ENCODE measurements around the gene MINAR1. TPM values are rescaled to one million over a fixed set of nuclear protein-coding genes. Genes with fewer than 3 reads are reported as not detected.

MINAR1 gene
- total RNA-seq, 1 donor from 2014 or later, result 1.5 TPM

DNA sequence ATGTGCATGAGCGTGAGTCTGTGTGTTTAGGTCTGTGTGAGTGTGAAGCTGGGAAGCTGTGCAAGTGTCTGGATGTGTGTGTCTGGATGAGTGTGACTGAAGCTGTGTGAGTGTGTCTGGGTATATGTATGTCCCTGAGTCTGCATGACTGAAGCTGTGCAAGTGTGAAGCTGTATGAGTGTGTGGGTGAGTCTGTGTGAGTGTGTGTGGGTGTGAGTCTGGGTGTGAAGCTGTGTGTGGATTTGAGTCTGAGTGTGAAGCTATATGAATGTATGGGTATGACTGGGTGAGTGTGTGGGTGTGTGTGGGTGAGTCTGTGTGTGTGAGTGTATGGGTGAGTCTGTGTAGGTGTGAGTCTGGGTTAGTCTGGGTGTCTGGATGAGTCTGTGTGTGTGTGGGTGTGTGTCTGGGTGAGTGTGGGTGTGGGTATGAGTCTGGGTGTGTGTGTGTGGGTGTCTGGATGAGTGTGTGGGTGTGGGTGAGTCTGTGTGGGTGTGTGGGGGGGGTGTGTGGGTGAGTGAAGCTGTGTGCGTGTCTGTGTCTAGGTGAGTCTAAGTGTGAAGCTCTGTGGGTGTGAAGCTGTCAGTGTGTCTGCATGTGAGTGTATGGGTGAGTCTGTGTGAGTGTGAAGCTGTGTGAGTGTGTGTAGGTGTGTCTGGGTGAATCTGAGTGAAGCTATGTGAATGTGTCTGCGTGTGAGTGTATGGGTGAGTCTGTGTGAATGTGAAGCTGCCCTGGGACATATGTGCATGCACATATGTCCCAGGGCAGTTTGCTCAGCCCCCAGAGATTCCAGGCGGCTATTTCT is 20.3 kb downstream of the MINAR1 start:
- H2AFZ ChIP-seq (replicated peaks), result no peak overlapping the region
- H3K36me3 ChIP-seq, result no peaks in the 10 kb centered on the region
- H3K79me2 ChIP-seq (ENCODE audit: low read depth), result no peaks in the 10 kb centered on the region
- no peaks in the 10 kb centered on the region for H3K9me3 ChIP-seq (ENCODE audit: low read depth)
- H3K27ac ChIP-seq, result no peak overlapping the region
- H3K4me1 ChIP-seq, result no peaks in the 10 kb centered on the region
- Mint-ChIP-seq H3K27ac (no peak overlapping the region), H3K4me3 (no peak overlapping the region), H3K4me1 (no peaks in the 10 kb centered on the region), H3K36me3 (no peaks in the 10 kb centered on the region), H3K9me3 (no peaks in the 10 kb centered on the region), H3K27me3 (ENCODE audit: insufficient read depth, low read depth) (no peaks in the 10 kb centered on the region)
- no peak overlapping the region for H3K4me2 ChIP-seq
- H4K20me1 ChIP-seq (ENCODE audit: low read depth), result no peaks in the 10 kb centered on the region
- no peaks in the 10 kb centered on the region for H3K27me3 ChIP-seq
- no peak overlapping the region for H3K4me3 ChIP-seq
- H3F3A ChIP-seq (ENCODE audit: low read depth), result no peaks in the 10 kb centered on the region
- no peak overlapping the region for H3K9ac ChIP-seq
- TF ChIP-seq EZH2 (IDR thresholded peaks at IDR 0.05), result no peak
- no peak for TF ChIP-seq EZH2phosphoT487 (IDR thresholded peaks at IDR 0.05)
- no peak for TF ChIP-seq CTCF (IDR thresholded peaks at IDR 0.05)
- DNase-seq (ENCODE audit: low spot score), result no peak

GRCh38 chr15:79453446-79453845 is 21.3 kb downstream of the MINAR1 start:
- TF ChIP-seq EZH2 (IDR thresholded peaks at IDR 0.05) (no peak), CTCF (IDR thresholded peaks at IDR 0.05) (no peak), EZH2phosphoT487 (IDR thresholded peaks at IDR 0.05) (no peak)
- Mint-ChIP-seq H3K4me1 (no peaks in the 10 kb centered on the region), H3K27me3 (ENCODE audit: insufficient read depth, low read depth) (no peaks in the 10 kb centered on the region), H3K27ac (no peak overlapping the region), H3K9me3 (no peaks in the 10 kb centered on the region), H3K4me3 (no peak overlapping the region), H3K36me3 (no peaks in the 10 kb centered on the region)
- Histone ChIP-seq H3F3A (ENCODE audit: low read depth) (no peaks in the 10 kb centered on the region), H3K9ac (no peak overlapping the region), H3K9me3 (ENCODE audit: low read depth) (no peaks in the 10 kb centered on the region), H2AFZ (replicated peaks) (no peak overlapping the region), H3K4me1 (no peaks in the 10 kb centered on the region), H3K79me2 (ENCODE audit: low read depth) (no peaks in the 10 kb centered on the region), H3K27ac (no peak overlapping the region), H3K4me3 (no peak overlapping the region), H3K36me3 (no peaks in the 10 kb centered on the region), H4K20me1 (ENCODE audit: low read depth) (no peaks in the 10 kb centered on the region), H3K4me2 (no peak overlapping the region), H3K27me3 (no peaks in the 10 kb centered on the region)
- DNase-seq (ENCODE audit: low spot score), result no peak

- H3K4me3 ChIP-seq, result no peak overlapping the region
- no peaks in the 10 kb centered on the region for H3K9me3 Mint-ChIP-seq
- H3K27ac ChIP-seq, result no peak overlapping the region
- H4K20me1 ChIP-seq (ENCODE audit: low read depth), result no peaks in the 10 kb centered on the region
- H2AFZ ChIP-seq (replicated peaks), result no peak overlapping the region
- H3K4me3 Mint-ChIP-seq, result no peak overlapping the region
- H3K27ac Mint-ChIP-seq, result no peak overlapping the region
- H3K27me3 ChIP-seq, result no peaks in the 10 kb centered on the region
- TF ChIP-seq EZH2phosphoT487 (IDR thresholded peaks at IDR 0.05) (no peak), EZH2 (IDR thresholded peaks at IDR 0.05) (no peak), CTCF (IDR thresholded peaks at IDR 0.05) (no peak)
- H3K9me3 ChIP-seq (ENCODE audit: low read depth), result no peaks in the 10 kb centered on the region
- H3F3A ChIP-seq (ENCODE audit: low read depth), result no peaks in the 10 kb centered on the region
- no peaks in the 10 kb centered on the region for H3K36me3 Mint-ChIP-seq
- no peaks in the 10 kb centered on the region for H3K36me3 ChIP-seq
- DNase-seq (ENCODE audit: low spot score), result no peak
- no peaks in the 10 kb centered on the region for H3K27me3 Mint-ChIP-seq (ENCODE audit: insufficient read depth, low read depth)
- no peaks in the 10 kb centered on the region for H3K79me2 ChIP-seq (ENCODE audit: low read depth)
- no peak overlapping the region for H3K9ac ChIP-seq
- H3K4me1 ChIP-seq, result no peaks in the 10 kb centered on the region
- H3K4me2 ChIP-seq, result no peak overlapping the region
- H3K4me1 Mint-ChIP-seq, result no peaks in the 10 kb centered on the region
These were observed 21.9 kb downstream of the MINAR1 start for GRCh38 chr15:79454063-79454462.
